Calu3 (cell line): ENCODE measurements around the gene MID1. TPM values are rescaled to one million over a fixed set of nuclear protein-coding genes. Genes with fewer than 3 reads are reported as not detected.

Experiments
- BruUV-seq: library from RNA; stranded (reverse); fragments of 400-500 nt; replicated peaks from 2 replicates; lab custom pipeline; 2021; lab: Mats Ljungman, UMichigan
- CTCF ChIA-PET: fragments of 300-600 bp; sonication (Branson Sonifier 250); formaldehyde crosslinking; loops from one replicate; lab custom pipeline; 2022; ENCODE audit warnings: antibody characterized with exemption; lab: Charles Lee
- DNase-seq: peaks from one replicate; pipeline ENCODE4 v3.0.0; 2022
- H3K27ac Mint-ChIP-seq: one replicate; pipeline ENCODE4 v1.8.0; 2022; ENCODE audit warnings: mixed read lengths; ENCODE audit not compliant: unreplicated experiment
- H3K27me3 Mint-ChIP-seq: one replicate; pipeline ENCODE4 v1.8.0; 2022; ENCODE audit warnings: mixed read lengths; ENCODE audit not compliant: unreplicated experiment
- H3K36me3 Mint-ChIP-seq: one replicate; pipeline ENCODE4 v1.8.0; 2022; ENCODE audit warnings: mild to moderate bottlenecking, moderate library complexity, mixed read lengths; ENCODE audit not compliant: insufficient read depth, unreplicated experiment
- H3K4me1 Mint-ChIP-seq: one replicate; pipeline ENCODE4 v1.8.0; 2022; ENCODE audit warnings: mild to moderate bottlenecking, low read depth, mixed read lengths; ENCODE audit not compliant: unreplicated experiment
- H3K4me3 Mint-ChIP-seq: one replicate; pipeline ENCODE4 v1.8.0; 2022; ENCODE audit warnings: mild to moderate bottlenecking, low read depth, moderate library complexity, mixed read lengths; ENCODE audit not compliant: unreplicated experiment
- H3K9me3 Mint-ChIP-seq: one replicate; pipeline ENCODE4 v1.8.0; 2022; ENCODE audit warnings: low read depth, mixed read lengths; ENCODE audit not compliant: unreplicated experiment
- CTCF ChIP-seq: fragments of 200-600 bp; IDR thresholded peaks from one replicate; pipeline ENCODE4 v1.8.0; 2022; ENCODE audit warnings: antibody characterized with exemption; ENCODE audit not compliant: unreplicated experiment
- intact Hi-C: fragments of 100-400 bp; cut with micrococcal nuclease; formaldehyde crosslinking; loops from one replicate; pipeline ENCODE4 v1.10.0; 2022; ENCODE audit not compliant: unreplicated experiment
- total RNA-seq: library from RNA; stranded (reverse); gene quantifications from 2 replicates; pipeline ENCODE4 v1.2.3, GENCODE V29; 2022

Gene MID1
- total RNA-seq, 1 experiment from 2014 or later: 85.6 TPM

GRCh38 chrX:10470009-10470408 lies 150.4 kb downstream of the MID1 start:
- Mint-ChIP-seq H3K4me1 (peaks cover 8% of the 10 kb centered on the region), H3K4me3 (no peak overlapping the region), H3K36me3 (peaks cover 20% of the 10 kb centered on the region), H3K27ac (no peak overlapping the region), H3K9me3 (no peaks in the 10 kb centered on the region), H3K27me3 (no peaks in the 10 kb centered on the region)
- CTCF ChIA-PET: no interaction called here
- BruUV-seq: no TSS peak
- no peak for DNase-seq
- no peak for TF ChIP-seq CTCF
- intact Hi-C loops: no loop called here

GRCh38 chrX:10467793-10468192 lies 152.6 kb downstream of the MID1 start:
- CTCF ChIA-PET: no interaction called here
- TF ChIP-seq CTCF: no peak
- BruUV-seq: no TSS peak
- no peak for DNase-seq
- no peaks in the 10 kb centered on the region for H3K9me3 Mint-ChIP-seq
- peaks cover 20% of the 10 kb centered on the region for H3K36me3 Mint-ChIP-seq
- intact Hi-C loops: no loop called here
- no peak overlapping the region for H3K27ac Mint-ChIP-seq
- no peak overlapping the region for H3K4me3 Mint-ChIP-seq
- no peaks in the 10 kb centered on the region for H3K4me1 Mint-ChIP-seq
- no peaks in the 10 kb centered on the region for H3K27me3 Mint-ChIP-seq

- TF ChIP-seq CTCF: no peak
- Mint-ChIP-seq H3K36me3 (peaks cover 15% of the 10 kb centered on the region), H3K4me1 (no peaks in the 10 kb centered on the region), H3K9me3 (no peaks in the 10 kb centered on the region), H3K27ac (no peak overlapping the region), H3K27me3 (no peaks in the 10 kb centered on the region), H3K4me3 (no peak overlapping the region)
- DNase-seq: no peak
- intact Hi-C loops: no loop called here
- CTCF ChIA-PET: no interaction called here
- BruUV-seq: no TSS peak
Observed at GRCh38 chrX:10465254-10465653, 155.1 kb downstream of the MID1 start.

GRCh38 chrX:10457092-10457491 lies 163.3 kb downstream of the MID1 start:
- CTCF ChIA-PET: interaction anchor here (0.5 kb wide), 1 partner anchor 108 kb away, joined by 5 read pairs; no protein-coding TSS in a partner anchor
- Mint-ChIP-seq H3K9me3 (no peaks in the 10 kb centered on the region), H3K4me3 (no peak overlapping the region), H3K27me3 (no peaks in the 10 kb centered on the region), H3K4me1 (peaks cover 7% of the 10 kb centered on the region), H3K36me3 (peaks cover 30% of the 10 kb centered on the region), H3K27ac (no peak overlapping the region)
- no peak for DNase-seq
- no peak for TF ChIP-seq CTCF
- intact Hi-C loops: no loop called here
- BruUV-seq: no TSS peak
